Subcutaneous abdominal adipose tissue (tissue), 5 donors: ENCODE results near the gene FAM169A.
"Not testable (repeated sequence)": the region's sequence is repeated elsewhere in the genome, so short reads cannot be mapped to it uniquely, and the experiment has no call there.

Source experiments
- H3K27ac ChIP-seq: one replicate; pipeline ENCODE4 v1.7.0; 2013; ENCODE audit warnings: low read depth, mild to moderate bottlenecking, inconsistent platforms, low read length, moderate library complexity
- H3K27me3 ChIP-seq, 5 donors: one replicate each; pipeline ENCODE4 v1.7.0; 2013; ENCODE audit warnings: low read length in 5 of 5, inconsistent platforms in 1 of 5; ENCODE audit not compliant: control insufficient read depth in 5 of 5, insufficient read depth in 4 of 5
- H3K36me3 ChIP-seq, 5 donors: one replicate each; pipeline ENCODE4 v1.7.0; 2013; ENCODE audit warnings: low read length in 5 of 5; ENCODE audit not compliant: control insufficient read depth in 5 of 5, insufficient read depth in 5 of 5
- H3K4me1 ChIP-seq, 5 donors: one replicate each; pipeline ENCODE4 v1.7.0; 2013; ENCODE audit warnings: low read length in 5 of 5, mild to moderate bottlenecking in 3 of 5, moderate library complexity in 1 of 5; ENCODE audit not compliant: control insufficient read depth in 5 of 5, insufficient read depth in 5 of 5
- H3K4me3 ChIP-seq, 5 donors: one replicate each; pipeline ENCODE4 v1.7.0; 2013; ENCODE audit warnings: low read length in 5 of 5, low read depth in 1 of 5
- H3K9ac ChIP-seq, 5 donors: one replicate each; pipeline ENCODE4 v1.7.0; 2013; ENCODE audit warnings: low read length in 5 of 5, mild to moderate bottlenecking in 4 of 5, moderate library complexity in 3 of 5
- H3K9me3 ChIP-seq, 5 donors: one replicate each; pipeline ENCODE4 v1.7.0; 2013; ENCODE audit warnings: low read length in 5 of 5; ENCODE audit not compliant: control insufficient read depth in 5 of 5
- donor health status: healthy.
- donor health status: healthy.
- donor health status: healthy.
- donor health status: healthy.
- donor health status: healthy.

Gene FAM169A

DNA sequence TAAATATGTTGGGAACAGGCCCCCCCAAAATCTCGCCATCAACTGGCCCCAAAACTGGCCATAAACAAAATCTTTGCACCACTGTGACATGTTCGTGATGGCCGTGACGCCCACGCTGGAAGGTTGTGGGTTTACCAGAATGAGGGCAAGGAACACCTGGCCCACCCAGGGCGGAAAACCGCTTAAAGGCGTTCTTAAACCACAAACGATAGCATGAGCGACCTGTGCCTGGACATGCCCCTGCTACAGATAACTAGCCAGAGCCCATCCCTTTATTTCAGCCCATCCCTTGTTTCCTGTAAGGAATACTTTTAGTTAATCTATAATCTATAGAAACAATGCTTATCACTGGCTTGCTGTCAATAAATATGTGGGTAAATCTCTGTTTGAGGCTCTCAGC lies 3.2 kb upstream of the FAM169A start:
- H3K27ac ChIP-seq, H3K9ac ChIP-seq, H3K9me3 ChIP-seq, H3K4me3 ChIP-seq, H3K36me3 ChIP-seq: not testable (repeated sequence)
- Histone ChIP-seq H3K27me3 (peaks cover 4 to 21% (median 12%) of the 10 kb centered on the region in 5 donors), H3K4me1 (peaks cover 0 to 17% (median 10%) of the 10 kb centered on the region in 5 donors)

DNA sequence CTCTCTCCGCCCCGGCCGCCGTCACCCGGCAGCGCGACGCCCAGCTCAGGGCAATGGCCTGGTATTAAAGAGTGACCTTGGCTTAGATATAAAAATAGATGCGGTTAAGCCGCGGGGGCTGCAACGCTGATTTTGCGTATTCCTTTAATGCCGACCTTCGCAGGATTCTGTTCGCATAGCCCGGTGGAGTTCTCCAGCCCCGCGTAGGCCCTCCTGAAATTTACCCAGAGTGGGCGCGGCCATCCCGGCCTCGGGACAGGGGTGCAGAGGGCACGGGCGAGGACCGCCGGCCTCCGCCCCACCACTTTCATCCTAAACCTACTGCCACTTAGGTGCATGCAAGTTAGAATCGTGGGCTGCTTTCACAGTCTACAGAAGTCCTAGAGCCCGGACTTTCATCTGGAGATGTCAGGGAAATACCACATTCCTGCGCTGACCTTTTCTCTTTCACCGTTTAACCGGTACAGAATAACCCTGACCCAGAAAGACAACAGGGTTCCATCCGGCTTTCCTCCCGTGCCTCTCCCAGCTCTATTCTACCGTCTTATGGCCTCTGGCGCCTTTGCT lies 492 bp upstream of the FAM169A start:
- H3K27ac ChIP-seq, result no peak overlapping the region
- peaks cover 4 to 25% (median 12%) of the 10 kb centered on the region in 5 donors for H3K27me3 ChIP-seq
- H3K36me3 ChIP-seq, result no peaks in the 10 kb centered on the region
- H3K9ac ChIP-seq, result no peak overlapping the region
- peaks cover 0 to 17% (median 10%) of the 10 kb centered on the region in 5 donors for H3K4me1 ChIP-seq
- peak overlapping the region in 4 of 5 donors; percentile 59 to 71 (median 64) for H3K4me3 ChIP-seq
- H3K9me3 ChIP-seq, result no peaks in the 10 kb centered on the region

DNA sequence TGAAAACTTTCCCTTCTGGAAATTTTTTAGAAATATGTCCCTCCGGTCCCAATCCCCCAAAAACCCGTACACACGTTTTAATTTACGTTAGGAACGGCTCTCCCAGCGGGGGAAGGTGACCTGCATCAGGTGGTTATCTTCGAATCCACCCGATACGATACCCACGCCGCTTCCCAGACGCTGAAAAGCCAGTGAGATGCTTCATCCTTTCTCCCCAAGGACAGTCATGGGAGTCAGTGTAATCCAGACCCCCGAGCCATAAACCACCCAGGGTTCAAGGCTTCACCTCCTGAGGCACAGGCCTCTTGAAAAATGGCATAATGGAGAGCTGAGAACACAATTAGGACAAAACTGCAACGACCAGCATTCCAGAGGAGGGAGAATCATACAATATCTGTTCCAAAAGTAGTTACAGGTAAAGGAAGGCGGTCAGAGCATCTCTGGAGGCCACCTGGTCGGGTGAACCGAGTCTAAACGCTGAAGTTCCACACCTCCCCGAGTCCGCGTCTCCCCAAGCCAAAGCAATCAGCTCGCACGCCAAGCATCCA lies 857 bp downstream of the FAM169A start:
- H3K27me3 ChIP-seq, result peaks cover 4 to 25% (median 12%) of the 10 kb centered on the region in 5 donors
- H3K9ac ChIP-seq, result peak overlapping the region in 1 of 5 donors; percentile 23
- no peaks in the 10 kb centered on the region for H3K9me3 ChIP-seq
- H3K4me3 ChIP-seq, result peak overlapping the region; percentile 9 to 71 (median 62)
- no peaks in the 10 kb centered on the region for H3K36me3 ChIP-seq
- H3K4me1 ChIP-seq, result peaks cover 0 to 17% (median 10%) of the 10 kb centered on the region in 5 donors
- no peak overlapping the region for H3K27ac ChIP-seq

DNA sequence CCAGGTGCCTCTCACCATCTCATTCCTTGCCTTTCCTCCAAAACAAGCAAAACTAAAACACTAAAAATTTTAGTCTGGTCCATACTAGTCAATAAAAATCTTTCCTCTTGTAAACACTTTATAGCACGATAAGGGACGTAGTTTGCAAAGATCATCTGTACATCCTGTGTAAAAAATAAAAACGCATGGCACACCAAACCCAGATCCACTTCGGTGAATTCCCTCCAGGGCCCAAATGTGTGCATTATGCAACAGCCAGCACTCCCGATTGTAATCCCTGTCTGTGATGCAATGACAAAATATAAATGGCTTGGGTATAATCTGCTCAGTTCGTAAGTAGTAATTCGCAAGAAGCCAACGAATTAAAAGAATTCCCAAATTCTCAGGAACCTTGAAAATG lies 1.4 kb downstream of the FAM169A start:
- H3K27me3 ChIP-seq, result peaks cover 4 to 23% (median 12%) of the 10 kb centered on the region in 5 donors
- H3K4me1 ChIP-seq, result peaks cover 0 to 17% (median 10%) of the 10 kb centered on the region in 5 donors
- no peak overlapping the region for H3K27ac ChIP-seq
- H3K36me3 ChIP-seq, result no peaks in the 10 kb centered on the region
- no peak overlapping the region for H3K4me3 ChIP-seq
- H3K9me3 ChIP-seq, result no peaks in the 10 kb centered on the region
- no peak overlapping the region for H3K9ac ChIP-seq

DNA sequence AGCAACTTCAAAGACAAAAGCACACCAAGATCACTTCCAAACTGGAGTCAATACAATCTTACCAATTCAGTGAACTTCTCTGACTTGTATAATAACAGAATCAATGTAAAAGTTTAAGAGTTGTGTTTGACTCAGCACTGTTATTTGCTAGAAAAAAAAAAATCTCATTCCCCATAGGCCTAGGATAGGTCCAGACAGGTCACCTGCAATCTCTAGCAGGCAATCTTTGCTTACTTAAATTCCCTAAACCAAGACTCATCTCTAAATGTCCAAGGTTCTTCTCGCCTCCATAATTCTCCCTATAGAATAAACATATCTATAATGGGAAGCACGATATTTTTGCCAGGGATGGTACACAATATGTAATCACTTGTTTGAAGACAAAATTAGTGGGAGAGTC lies 2.5 kb downstream of the FAM169A start:
- no peaks in the 10 kb centered on the region for H3K9me3 ChIP-seq
- H3K4me3 ChIP-seq, result no peak overlapping the region
- peaks cover 0 to 17% (median 10%) of the 10 kb centered on the region in 5 donors for H3K4me1 ChIP-seq
- no peaks in the 10 kb centered on the region for H3K36me3 ChIP-seq
- no peak overlapping the region for H3K9ac ChIP-seq
- no peak overlapping the region for H3K27ac ChIP-seq
- H3K27me3 ChIP-seq, result peaks cover 4 to 22% (median 12%) of the 10 kb centered on the region in 5 donors

DNA sequence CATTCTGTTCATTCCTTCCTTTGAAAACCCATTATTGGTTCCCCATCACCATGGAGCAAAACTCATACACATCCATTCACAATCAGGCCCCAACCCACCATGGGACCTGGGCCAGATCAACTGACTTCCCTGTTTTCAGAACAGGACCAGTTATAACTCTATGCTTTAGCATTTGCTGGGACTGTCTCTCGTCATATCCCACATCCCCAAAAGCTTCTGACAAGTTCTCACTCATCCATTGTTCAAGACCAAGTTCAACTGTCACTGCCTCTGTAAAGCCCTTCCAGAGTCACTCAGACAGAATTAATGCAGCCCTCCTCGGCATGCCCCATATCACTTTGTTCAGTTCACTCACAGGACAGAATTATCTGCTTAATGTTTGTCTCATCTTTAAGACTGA lies 4.0 kb downstream of the FAM169A start:
- no peak overlapping the region for H3K27ac ChIP-seq
- H3K27me3 ChIP-seq, result peaks cover 4 to 20% (median 12%) of the 10 kb centered on the region in 5 donors
- H3K4me3 ChIP-seq, result no peak overlapping the region
- peaks cover 0 to 17% (median 10%) of the 10 kb centered on the region in 5 donors for H3K4me1 ChIP-seq
- no peaks in the 10 kb centered on the region for H3K9me3 ChIP-seq
- no peak overlapping the region for H3K9ac ChIP-seq
- no peaks in the 10 kb centered on the region for H3K36me3 ChIP-seq

DNA sequence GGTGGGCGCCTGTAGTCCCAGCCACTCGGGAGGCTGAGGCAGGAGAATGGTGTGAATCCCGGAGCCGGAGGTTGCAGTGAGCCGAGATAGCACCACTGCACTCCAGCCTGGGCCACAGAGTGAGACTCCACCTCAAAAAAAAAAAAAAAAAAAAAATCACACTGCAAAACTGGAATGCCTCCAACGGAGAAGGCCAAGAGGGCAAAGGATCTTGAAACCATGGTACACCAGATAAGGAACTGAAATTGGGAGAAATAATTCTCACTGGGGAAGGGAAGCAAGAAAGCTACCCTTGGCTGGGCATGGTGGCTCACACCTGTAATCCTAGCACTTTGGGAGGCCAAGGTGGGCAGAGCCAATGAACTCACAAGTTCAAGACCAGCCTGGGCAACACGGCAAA lies 9.2 kb downstream of the FAM169A start:
- H3K9me3 ChIP-seq, H3K27me3 ChIP-seq, H3K9ac ChIP-seq, H3K4me3 ChIP-seq, H3K4me1 ChIP-seq, H3K36me3 ChIP-seq, H3K27ac ChIP-seq: not testable (repeated sequence)

DNA sequence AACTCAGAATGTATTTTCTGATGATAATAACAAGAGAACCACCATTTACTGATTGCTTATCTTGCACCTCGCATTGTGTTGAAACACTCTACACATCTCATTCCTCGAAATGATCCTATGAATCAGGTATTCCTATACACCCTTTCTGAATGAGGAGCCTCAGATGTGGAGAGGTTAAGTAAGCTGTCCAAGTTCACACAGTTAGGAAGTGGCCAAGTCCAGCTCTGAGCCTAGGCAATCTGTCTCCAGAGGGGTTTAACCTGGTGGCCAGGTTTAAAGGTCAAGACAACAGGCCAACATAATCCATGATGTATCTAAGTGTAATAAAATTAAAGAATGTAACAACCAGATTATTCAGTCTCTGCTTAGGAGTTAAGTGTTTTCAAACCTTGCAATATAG lies 12.9 kb downstream of the FAM169A start:
- peaks cover 0 to 10% (median 3%) of the 10 kb centered on the region in 5 donors for H3K4me1 ChIP-seq
- no peak overlapping the region for H3K9ac ChIP-seq
- H3K9me3 ChIP-seq, result peaks cover 0 to 3% (median 0%) of the 10 kb centered on the region in 5 donors
- H3K27ac ChIP-seq, result no peak overlapping the region
- H3K36me3 ChIP-seq, result no peaks in the 10 kb centered on the region
- no peak overlapping the region for H3K4me3 ChIP-seq
- no peaks in the 10 kb centered on the region for H3K27me3 ChIP-seq

DNA sequence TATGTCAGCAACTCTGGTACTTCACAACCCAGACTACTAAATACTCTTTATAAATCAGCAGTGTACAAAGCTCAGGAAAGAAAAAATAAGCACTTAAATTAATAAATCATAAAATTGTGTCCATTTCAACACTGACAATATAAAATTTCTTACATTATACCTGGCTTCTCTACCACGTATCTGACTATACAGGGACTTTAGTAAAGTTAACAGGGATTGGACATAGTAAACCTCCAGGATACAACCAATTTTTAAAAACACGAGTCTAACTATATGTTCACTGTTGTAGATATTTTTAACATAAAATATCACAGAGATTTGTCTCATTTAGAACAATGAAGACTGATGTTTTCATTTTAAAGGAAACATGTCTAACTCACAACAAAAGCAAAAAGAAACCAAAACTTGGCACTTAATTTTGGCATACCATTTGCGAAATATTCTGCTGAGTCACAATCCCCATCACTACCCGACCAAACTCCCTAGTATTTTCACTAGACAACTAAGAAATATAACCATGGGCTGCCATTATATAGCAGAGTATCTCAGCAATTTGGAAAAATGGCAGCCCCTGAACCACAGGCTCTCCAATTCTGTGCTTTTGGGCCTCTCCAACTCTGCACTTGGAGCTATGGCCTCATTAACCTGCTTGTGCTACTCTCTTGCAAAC lies 14.4 kb downstream of the FAM169A start:
- H3K4me1 ChIP-seq, result peaks cover 0 to 10% (median 3%) of the 10 kb centered on the region in 5 donors
- no peaks in the 10 kb centered on the region for H3K27me3 ChIP-seq
- H3K9ac ChIP-seq, result peak overlapping the region in 1 of 5 donors; percentile 51
- H3K4me3 ChIP-seq, result peak overlapping the region; percentile 1 to 49 (median 23)
- no peaks in the 10 kb centered on the region for H3K36me3 ChIP-seq
- H3K27ac ChIP-seq, result no peak overlapping the region
- peaks cover 0 to 3% (median 0%) of the 10 kb centered on the region in 5 donors for H3K9me3 ChIP-seq

DNA sequence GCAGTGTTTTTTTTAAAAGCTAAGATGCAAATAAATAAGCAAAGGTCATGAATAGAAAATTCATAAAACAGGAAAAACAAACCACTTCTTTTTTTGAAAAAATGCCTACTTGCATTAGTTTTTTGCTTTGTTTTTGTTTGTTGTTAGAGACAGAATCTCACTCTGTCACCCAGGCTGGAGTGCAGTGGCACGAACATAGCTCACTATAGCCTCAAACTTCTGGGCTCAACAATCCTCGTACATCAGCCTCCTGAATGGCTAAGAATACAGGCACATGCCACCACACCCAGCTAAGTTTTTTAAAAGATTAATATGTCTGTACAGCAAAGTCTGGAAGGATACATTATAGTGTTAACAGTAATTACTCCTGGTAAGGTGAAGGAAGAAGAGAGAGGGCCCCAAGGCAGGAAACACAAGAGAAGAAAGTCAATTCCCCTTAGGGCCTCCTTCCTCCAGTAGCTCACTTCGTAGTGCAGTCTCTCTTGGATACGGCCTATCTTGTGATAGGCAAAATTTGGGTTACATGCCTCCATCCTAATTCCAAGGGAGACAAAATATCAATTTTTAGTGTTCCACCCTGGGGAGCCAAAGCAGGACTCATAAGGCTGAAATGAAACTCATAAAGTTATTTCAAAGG lies 15.3 kb downstream of the FAM169A start:
- Histone ChIP-seq H3K4me3 (no peak overlapping the region), H3K27me3 (no peaks in the 10 kb centered on the region), H3K4me1 (peaks cover 0 to 10% (median 3%) of the 10 kb centered on the region in 5 donors), H3K9ac (no peak overlapping the region), H3K27ac (no peak overlapping the region), H3K36me3 (no peaks in the 10 kb centered on the region), H3K9me3 (peaks cover 0 to 3% (median 0%) of the 10 kb centered on the region in 5 donors)
